Upper lobe of left lung (tissue), 4 donors: ENCODE data around the gene RPS6KA5.

Experiments
- EP300 ChIP-seq, 4 donors: sonication (generic); formaldehyde crosslinking; IDR thresholded peaks; one replicate each; pipeline ENCODE4 v1.5.1; 2017; ENCODE audit warnings: antibody characterized with exemption in 4 of 4, control low read depth in 2 of 4
- POLR2A ChIP-seq, 4 donors: fragments of 450-650 bp; IDR thresholded peaks; one replicate each; pipeline ENCODE4 v1.5.1; 2016 to 2017; ENCODE audit warnings: antibody characterized with exemption in 4 of 4, mild to moderate bottlenecking in 2 of 4

DNA sequence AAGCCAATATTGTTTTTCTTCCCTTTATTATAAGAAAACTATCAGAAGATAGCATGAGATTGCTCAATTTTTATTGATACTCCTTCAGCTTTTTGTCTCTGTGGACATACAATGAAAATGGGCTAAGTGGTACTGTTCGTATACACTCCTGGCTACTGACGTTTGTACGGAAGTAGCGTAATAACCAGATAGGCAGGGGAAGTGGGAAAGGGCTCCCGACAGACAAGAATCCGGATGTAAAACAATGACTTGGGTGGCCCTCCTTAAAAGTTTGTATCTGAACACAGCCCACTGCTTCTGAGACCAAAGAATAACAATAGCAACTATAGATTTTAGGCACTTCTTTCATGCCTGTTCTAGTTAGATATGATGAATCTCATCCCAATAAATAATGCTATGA, 99.6 kb downstream of the RPS6KA5 start:
- TF ChIP-seq POLR2A (IDR thresholded peaks at IDR 0.05) (no peak), EP300 (IDR thresholded peaks at IDR 0.05) (no peak)
